HCT116 (cell line): ENCODE data around the gene DTWD2. TPM values are rescaled to one million over a fixed set of nuclear protein-coding genes. Genes with fewer than 3 reads are reported as not detected.

Experiments
- ATAC-seq: fragments of 200-7000 bp; cut with Tn5 transposase; 2 replicates; pipeline ENCODE4 v1.9.1; 2020; ENCODE audit warnings: mild to moderate bottlenecking, moderate library complexity
- BruUV-seq: library from RNA; stranded (reverse); fragments of 400-500 nt; replicated peaks from 2 replicates; lab custom pipeline; 2021; lab: Mats Ljungman, UMichigan
- CTCF ChIA-PET: fragments of 300-600 bp; sonication (Branson Sonifier 250); formaldehyde crosslinking; loops from one replicate; lab custom pipeline; 2021; ENCODE audit warnings: antibody characterized with exemption; lab: Charles Lee
- POLR2A ChIA-PET: fragments of 300-600, 350-600 bp; sonication (Branson Sonifier 250); formaldehyde crosslinking; loops from one replicate; lab custom pipeline; 2021; ENCODE audit warnings: antibody characterized with exemption; lab: Charles Lee
- RAD21 ChIA-PET, 2 experiments: fragments of 300-600 bp; sonication (Branson Sonifier 250); formaldehyde crosslinking; loops; one replicate each; lab custom pipeline; 2023; ENCODE audit warnings: low total read pairs in 2 of 2; ENCODE audit not compliant: uncharacterized antibody in 2 of 2, unreplicated experiment in 2 of 2, low non-redundant PET in 1 of 2; lab: Charles Lee
- DNase-seq: peaks from one replicate; pipeline ENCODE4 v3.0.0-alpha.2; 2010; ENCODE audit warnings: low read depth, low spot score
- H2AFZ ChIP-seq: fragments of 200-600 bp; shearing (Covaris generic), sonication (generic); 2 replicates; pipeline ENCODE4 v1.6.1; 2017; ENCODE audit warnings: low read depth, mixed run types, mixed read lengths, antibody characterized with exemption, low read length; ENCODE audit not compliant: poor library complexity, severe bottlenecking
- H3K27ac ChIP-seq: 2 replicates; pipeline ENCODE4 v1.5.1; 2012; ENCODE audit warnings: low read depth, low read length
- H3K27me3 ChIP-seq: fragments of 200-600 bp; sonication (generic); 2 replicates; pipeline ENCODE4 v1.6.1; 2016; ENCODE audit warnings: mixed run types, low read length, mixed read lengths; ENCODE audit not compliant: insufficient read depth
- H3K36me3 ChIP-seq, 2 experiments: fragments of 200-500 bp in 1 of 2; fragments of 200-600 bp in 1 of 2; sonication (Bioruptor generic) in 1 of 2; sonication (generic) in 1 of 2; 2 replicates each; pipeline versions ENCODE4 v1.5.1 to v1.6.1; 2014 to 2016; ENCODE audit warnings: low read length in 2 of 2, inconsistent platforms in 1 of 2, mixed read lengths in 1 of 2, mixed run types in 1 of 2; ENCODE audit not compliant: insufficient read depth in 2 of 2, control insufficient read depth in 1 of 2
- H3K4me1 ChIP-seq, 2 experiments: fragments of 200-600 bp in 1 of 2; sonication (generic) in 1 of 2; 2 replicates each; pipeline versions ENCODE4 v1.5.1 to v1.6.1; 2012 to 2017; ENCODE audit warnings: low read length in 2 of 2, inconsistent platforms in 1 of 2, mild to moderate bottlenecking in 1 of 2, mixed read lengths in 1 of 2, mixed run types in 1 of 2, moderate library complexity in 1 of 2; ENCODE audit not compliant: insufficient read depth in 2 of 2, control insufficient read depth in 1 of 2
- H3K4me2 ChIP-seq: fragments of 200-600 bp; sonication (generic); 2 replicates; pipeline ENCODE4 v1.6.1; 2017; ENCODE audit warnings: mixed run types, low read length, mixed read lengths
- H3K4me3 ChIP-seq, 2 experiments: fragments of 200-600 bp in 1 of 2; sonication (generic) in 1 of 2; replicated peaks in 1 of 2; 2 replicates each; pipeline ENCODE4 v1.5.1; 2011 to 2016; ENCODE audit warnings: low read length in 2 of 2, control low read depth in 1 of 2, low read depth in 1 of 2, mild to moderate bottlenecking in 1 of 2, mixed read lengths in 1 of 2, mixed run types in 1 of 2
- H3K79me2 ChIP-seq: fragments of 200-600 bp; sonication (generic); 2 replicates; pipeline ENCODE4 v1.6.1; 2017; ENCODE audit warnings: mild to moderate bottlenecking, mixed run types, low read length, moderate library complexity, mixed read lengths; ENCODE audit not compliant: insufficient read depth
- H3K9ac ChIP-seq: fragments of 200-600 bp; sonication (generic); 2 replicates; pipeline ENCODE4 v1.6.1; 2016; ENCODE audit warnings: low read length, mixed read lengths
- H3K9me2 ChIP-seq: fragments of 200-600 bp; sonication (generic), shearing (Covaris generic); 2 replicates; pipeline ENCODE4 v1.6.1; 2017; ENCODE audit warnings: mixed run types, mild to moderate bottlenecking, moderate library complexity; ENCODE audit not compliant: insufficient read depth
- H3K9me3 ChIP-seq, 2 experiments: fragments of 200-500 bp in 1 of 2; fragments of 200-600 bp in 1 of 2; sonication (Bioruptor generic) in 1 of 2; sonication (generic) in 1 of 2; 2 replicates each; pipeline ENCODE4 v1.6.1; 2014 to 2017; ENCODE audit warnings: low read length in 2 of 2, mixed read lengths in 2 of 2, inconsistent platforms in 1 of 2, low read depth in 1 of 2, mild to moderate bottlenecking in 1 of 2, mixed run types in 1 of 2, moderate library complexity in 1 of 2; ENCODE audit not compliant: control insufficient read depth in 1 of 2, insufficient read depth in 1 of 2
- H4K20me1 ChIP-seq: fragments of 200-600 bp; sonication (generic), shearing (Covaris generic); 2 replicates; pipeline ENCODE4 v1.6.1; 2017; ENCODE audit warnings: mixed run types, mild to moderate bottlenecking, moderate library complexity; ENCODE audit not compliant: insufficient read depth
- ATF3 ChIP-seq: IDR thresholded peaks from 2 replicates; pipeline ENCODE4 v1.6.1; 2012
- CEBPB ChIP-seq: IDR thresholded peaks from 2 replicates; pipeline ENCODE4 v1.6.1; 2012; ENCODE audit warnings: low read depth
- CTCF ChIP-seq, 3 experiments: fragments of 200-600 bp in 1 of 3; sonication (generic) in 1 of 3; IDR thresholded peaks in 2 of 3; conservative IDR thresholded peaks in 1 of 3; 2 replicates each; pipeline ENCODE4 v1.5.1; 2012 to 2017; ENCODE audit warnings: low read depth in 2 of 3, low read length in 2 of 3, antibody characterized with exemption in 1 of 3, borderline replicate concordance in 1 of 3, control low read depth in 1 of 3, mild to moderate bottlenecking in 1 of 3, mixed read lengths in 1 of 3, mixed run types in 1 of 3, moderate library complexity in 1 of 3; ENCODE audit not compliant: insufficient read depth in 1 of 3
- ELF1 ChIP-seq: IDR thresholded peaks from 2 replicates; pipeline ENCODE4 v1.6.1; 2012; ENCODE audit warnings: low read depth, borderline replicate concordance
- EZH2 ChIP-seq: fragments of 200-600 bp; sonication (generic); IDR thresholded peaks from 2 replicates; pipeline ENCODE4 v1.6.1; 2017; ENCODE audit warnings: antibody characterized with exemption, mixed run types
- EZH2phosphoT487 ChIP-seq: fragments of 200-600 bp; IDR thresholded peaks from 2 replicates; pipeline ENCODE4 v1.6.1; 2018; ENCODE audit warnings: antibody characterized with exemption, borderline replicate concordance
- FOSL1 ChIP-seq: IDR thresholded peaks from 2 replicates; pipeline ENCODE4 v1.6.1; 2012; ENCODE audit warnings: low read depth
- POLR2A ChIP-seq: IDR thresholded peaks from 2 replicates; pipeline ENCODE4 v1.7.0; 2011; ENCODE audit warnings: borderline replicate concordance; ENCODE audit not compliant: insufficient read depth, insufficient read length; ENCODE audit errors: extremely low read depth
- POLR2AphosphoS5 ChIP-seq: IDR thresholded peaks from 2 replicates; pipeline ENCODE4 v1.6.1; 2011; ENCODE audit warnings: mild to moderate bottlenecking, low read depth, low read length, moderate library complexity
- RAD21 ChIP-seq: IDR thresholded peaks from 2 replicates; pipeline ENCODE4 v1.6.1; 2012; ENCODE audit warnings: low read depth, mild to moderate bottlenecking
- SIN3A ChIP-seq: IDR thresholded peaks from 2 replicates; pipeline ENCODE4 v1.6.1; 2012; ENCODE audit warnings: low read depth
- SP1 ChIP-seq: IDR thresholded peaks from 2 replicates; pipeline ENCODE4 v1.6.1; 2012; ENCODE audit warnings: low read depth
- SRF ChIP-seq: IDR thresholded peaks from 2 replicates; pipeline ENCODE4 v1.6.1; 2012; ENCODE audit warnings: low read depth
- TCF7L2 ChIP-seq: IDR thresholded peaks from 2 replicates; pipeline ENCODE4 v1.7.0; 2011; ENCODE audit warnings: borderline replicate concordance, inconsistent platforms; ENCODE audit not compliant: insufficient read depth, insufficient read length; ENCODE audit errors: extremely low read depth
- YY1 ChIP-seq: IDR thresholded peaks from 2 replicates; pipeline ENCODE4 v1.6.1; 2011; ENCODE audit warnings: low read length, low read depth, moderate library complexity, mild to moderate bottlenecking; ENCODE audit not compliant: insufficient replicate concordance; ENCODE audit errors: extremely low read depth
- ZFX ChIP-seq: fragments of 450-650 bp; IDR thresholded peaks from 2 replicates; pipeline ENCODE4 v1.6.1; 2017
- ZNF274 ChIP-seq: fragments of 200-500 bp; sonication (Bioruptor generic); IDR thresholded peaks from 2 replicates; pipeline ENCODE4 v1.6.1; 2014; ENCODE audit warnings: mild to moderate bottlenecking, low read depth, low read length, inconsistent platforms
- intact Hi-C: fragments of 100-400 bp; cut with micrococcal nuclease; formaldehyde crosslinking; loops from 2 replicates; pipeline ENCODE4 v1.10.0; 2022
- total RNA-seq: library from RNA; stranded (reverse); gene quantifications from one replicate; pipeline ENCODE4 v1.2.1, GENCODE V29; 2021; ENCODE audit not compliant: unreplicated experiment
- TF ChIP-seq, protein P1 (sequence below): IDR thresholded peaks from 2 replicates; pipeline ENCODE4 v1.6.1; 2012; ENCODE audit warnings: low read depth
- TF ChIP-seq, protein P2 (sequence below): IDR thresholded peaks from 2 replicates; pipeline ENCODE4 v1.6.1; 2012

Gene DTWD2
- total RNA-seq, 1 experiment from 2014 or later: 5.2 TPM

GRCh38 chr5:118981783-118982182, 6.6 kb downstream of the DTWD2 start:
- no peak for TF ChIP-seq SRF
- TF ChIP-seq ELF1: no peak
- TF ChIP-seq, protein P1, sequence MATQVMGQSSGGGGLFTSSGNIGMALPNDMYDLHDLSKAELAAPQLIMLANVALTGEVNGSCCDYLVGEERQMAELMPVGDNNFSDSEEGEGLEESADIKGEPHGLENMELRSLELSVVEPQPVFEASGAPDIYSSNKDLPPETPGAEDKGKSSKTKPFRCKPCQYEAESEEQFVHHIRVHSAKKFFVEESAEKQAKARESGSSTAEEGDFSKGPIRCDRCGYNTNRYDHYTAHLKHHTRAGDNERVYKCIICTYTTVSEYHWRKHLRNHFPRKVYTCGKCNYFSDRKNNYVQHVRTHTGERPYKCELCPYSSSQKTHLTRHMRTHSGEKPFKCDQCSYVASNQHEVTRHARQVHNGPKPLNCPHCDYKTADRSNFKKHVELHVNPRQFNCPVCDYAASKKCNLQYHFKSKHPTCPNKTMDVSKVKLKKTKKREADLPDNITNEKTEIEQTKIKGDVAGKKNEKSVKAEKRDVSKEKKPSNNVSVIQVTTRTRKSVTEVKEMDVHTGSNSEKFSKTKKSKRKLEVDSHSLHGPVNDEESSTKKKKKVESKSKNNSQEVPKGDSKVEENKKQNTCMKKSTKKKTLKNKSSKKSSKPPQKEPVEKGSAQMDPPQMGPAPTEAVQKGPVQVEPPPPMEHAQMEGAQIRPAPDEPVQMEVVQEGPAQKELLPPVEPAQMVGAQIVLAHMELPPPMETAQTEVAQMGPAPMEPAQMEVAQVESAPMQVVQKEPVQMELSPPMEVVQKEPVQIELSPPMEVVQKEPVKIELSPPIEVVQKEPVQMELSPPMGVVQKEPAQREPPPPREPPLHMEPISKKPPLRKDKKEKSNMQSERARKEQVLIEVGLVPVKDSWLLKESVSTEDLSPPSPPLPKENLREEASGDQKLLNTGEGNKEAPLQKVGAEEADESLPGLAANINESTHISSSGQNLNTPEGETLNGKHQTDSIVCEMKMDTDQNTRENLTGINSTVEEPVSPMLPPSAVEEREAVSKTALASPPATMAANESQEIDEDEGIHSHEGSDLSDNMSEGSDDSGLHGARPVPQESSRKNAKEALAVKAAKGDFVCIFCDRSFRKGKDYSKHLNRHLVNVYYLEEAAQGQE: no peak
- no peak for TF ChIP-seq POLR2AphosphoS5
- TF ChIP-seq ZNF274: no peak
- no peak for TF ChIP-seq TCF7L2
- TF ChIP-seq SP1: no peak
- TF ChIP-seq CEBPB: no peak
- TF ChIP-seq EZH2: no peak
- TF ChIP-seq RAD21: no peak
- no peak for TF ChIP-seq ATF3
- TF ChIP-seq YY1: no peak
- no peak for TF ChIP-seq SIN3A
- no peak for TF ChIP-seq EZH2phosphoT487
- no peak for TF ChIP-seq POLR2A
- TF ChIP-seq FOSL1: no peak
- no peak for TF ChIP-seq ZFX
- TF ChIP-seq, protein P2, sequence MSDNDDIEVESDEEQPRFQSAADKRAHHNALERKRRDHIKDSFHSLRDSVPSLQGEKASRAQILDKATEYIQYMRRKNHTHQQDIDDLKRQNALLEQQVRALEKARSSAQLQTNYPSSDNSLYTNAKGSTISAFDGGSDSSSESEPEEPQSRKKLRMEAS: no peak
- TF ChIP-seq CTCF (IDR thresholded peaks at IDR 0.05 in 2 of 3, conservative IDR thresholded peaks at IDR 0.05 in 1 of 3; ENCODE audit: borderline replicate concordance in 1 of 3, insufficient read depth in 1 of 3, low read depth in 2 of 3, low read length in 2 of 3): no peak
- ATAC-seq: no peak

More at GRCh38 chr5:118981783-118982182, 6.6 kb downstream of the DTWD2 start:
- H3K27me3 ChIP-seq: no peaks in the 10 kb centered on the region
- BruUV-seq: no TSS peak
- ChIA-PET CTCF (no interaction called here), RAD21 (no interaction called here), POLR2A (no interaction called here)
- DNase-seq: no peak
- H3K27ac ChIP-seq: no peak overlapping the region
- peaks cover 0 to 3% of the 10 kb centered on the region in 2 experiments; a peak in 1 of 4 replicates for H3K4me1 ChIP-seq
- no peak overlapping the region for H3K9ac ChIP-seq
- H3K4me2 ChIP-seq: no peak overlapping the region
- H3K9me3 ChIP-seq: no peaks in the 10 kb centered on the region
- intact Hi-C loops: loop anchor here (10.0 kb wide), 1 partner anchor 283 kb away; no protein-coding TSS in a partner anchor
- no peaks in the 10 kb centered on the region for H3K9me2 ChIP-seq
- H4K20me1 ChIP-seq: no peaks in the 10 kb centered on the region
- no peaks in the 10 kb centered on the region for H3K79me2 ChIP-seq
- H3K36me3 ChIP-seq: no peaks in the 10 kb centered on the region
- H3K4me3 ChIP-seq: no peak overlapping the region
- H2AFZ ChIP-seq: no peak overlapping the region
